ENCODE measurements around the gene DYNC2H1.
"Not testable (repeated sequence)": the region's sequence is repeated elsewhere in the genome, so short reads cannot be mapped to it uniquely, and the experiment has no call there.

DYNC2H1 gene

DNA sequence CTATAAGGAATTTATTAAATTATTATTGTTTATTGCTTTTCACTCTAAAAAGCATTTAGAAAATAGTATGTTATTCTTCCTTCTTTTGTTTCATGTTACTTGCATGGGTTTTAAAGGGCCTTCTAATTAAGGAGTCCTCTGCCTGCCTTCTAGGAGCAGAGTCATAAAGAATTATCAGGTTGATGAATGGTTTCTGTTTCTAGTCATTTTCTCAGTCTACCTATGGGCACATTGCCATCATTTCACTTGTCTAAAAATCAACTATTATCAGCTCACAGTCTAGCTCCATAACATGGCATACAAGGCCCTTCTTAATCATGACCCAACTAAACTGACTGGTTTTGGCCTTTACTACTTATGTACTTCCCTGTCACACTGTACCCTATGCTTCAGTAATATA is 16.2 kb downstream of the DYNC2H1 start:
- DNase-seq (ENCODE audit: extremely low read depth in 1 of 2, low read depth in 1 of 2): no peak

DNA sequence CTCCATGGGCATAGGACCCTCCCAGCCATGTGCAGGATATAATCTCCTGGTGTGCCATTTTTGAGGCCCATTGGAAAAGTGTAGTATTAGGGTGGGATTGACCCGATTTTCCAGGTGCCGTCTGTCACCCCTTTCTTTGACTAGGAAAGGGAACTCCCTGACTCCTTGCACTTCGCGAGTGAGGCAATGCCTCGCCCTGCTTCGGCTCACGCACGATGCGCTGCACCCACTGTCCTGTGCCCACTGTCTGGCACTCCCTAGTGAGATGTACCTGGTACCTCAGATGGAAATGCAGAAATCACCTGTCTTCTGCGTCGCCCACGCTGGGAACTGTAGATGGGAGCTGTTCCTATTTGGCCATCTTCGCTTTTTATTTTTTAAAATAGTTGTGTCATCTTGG is 32.8 kb downstream of the DYNC2H1 start:
- DNase-seq (ENCODE audit: extremely low read depth in 1 of 2, low read depth in 1 of 2): not testable (repeated sequence)

GRCh38 chr11:103147627-103148026 is 38.4 kb downstream of the DYNC2H1 start:
- no peak for DNase-seq (ENCODE audit: extremely low read depth in 1 of 2, low read depth in 1 of 2)

DNA sequence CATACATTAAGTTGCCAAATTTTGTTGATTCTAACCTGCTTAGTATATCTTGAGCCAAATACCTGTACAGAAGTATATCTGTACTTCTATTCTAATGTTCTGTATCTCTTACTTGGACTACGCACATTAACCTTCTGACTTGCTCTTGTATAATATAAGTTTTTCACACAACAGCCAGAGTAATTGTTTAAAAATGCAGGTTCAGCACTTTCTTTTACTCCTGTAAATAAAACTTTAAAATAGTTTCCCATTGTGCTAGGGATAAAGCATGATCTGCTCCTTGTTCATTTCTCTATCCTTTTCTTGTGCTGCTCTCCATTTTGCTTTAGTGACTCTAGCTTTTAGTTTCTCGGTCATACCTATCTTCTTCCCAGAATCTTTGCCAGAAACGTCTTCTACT is 48.3 kb downstream of the DYNC2H1 start:
- DNase-seq (ENCODE audit: extremely low read depth in 1 of 2, low read depth in 1 of 2): no peak

DNA sequence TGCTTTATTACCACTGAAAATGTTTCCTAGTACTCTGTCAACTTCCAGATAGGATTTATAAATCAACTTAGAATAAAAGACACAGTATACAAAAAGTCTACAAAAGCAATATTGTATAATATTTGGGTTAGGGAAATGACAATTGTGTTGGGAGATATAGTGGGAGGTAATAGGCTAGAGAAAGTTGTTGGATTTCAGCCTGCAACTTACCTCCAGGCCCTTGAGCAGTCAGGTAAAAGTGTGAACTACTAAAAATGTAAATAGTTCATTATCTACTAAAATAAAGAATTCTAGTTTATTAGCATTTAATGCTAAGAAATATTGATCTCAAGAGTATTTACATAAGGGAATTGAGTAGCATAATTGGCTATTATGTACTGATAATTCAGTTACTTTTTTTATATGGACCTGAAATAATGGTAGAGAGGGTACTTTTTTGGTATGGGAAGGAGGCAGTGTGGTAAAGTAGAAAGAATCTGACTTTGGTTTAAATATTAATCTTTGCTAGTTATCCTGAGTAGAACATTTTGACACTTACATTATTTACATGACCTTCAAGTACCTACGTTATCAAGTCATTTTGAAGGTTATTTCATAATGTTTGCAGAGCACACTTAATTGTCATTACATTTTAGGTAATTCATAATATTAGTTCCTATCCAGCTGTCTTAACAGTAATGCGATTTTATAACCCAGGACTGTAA is 55.0 kb downstream of the DYNC2H1 start:
- DNase-seq (ENCODE audit: extremely low read depth in 1 of 2, low read depth in 1 of 2): no peak

DNA sequence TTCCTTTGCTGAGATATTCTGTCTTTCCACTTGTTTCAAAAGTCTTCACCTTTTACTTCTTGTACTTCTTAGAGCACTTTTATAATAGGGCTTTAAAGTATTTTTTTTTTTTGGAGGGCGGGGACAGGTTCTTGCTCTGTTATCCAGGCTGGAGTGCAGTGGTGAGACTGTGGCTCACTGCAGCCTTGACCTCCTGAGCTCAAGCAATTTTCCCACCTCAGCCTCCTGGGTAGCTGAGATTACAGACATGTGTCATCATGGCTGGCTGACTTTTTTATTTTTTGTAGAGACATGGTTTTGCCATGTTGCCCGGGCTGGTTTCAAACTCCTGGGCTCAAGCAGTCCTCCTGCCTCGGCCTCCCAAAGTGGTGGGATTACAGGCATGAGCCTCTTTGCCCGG is 57.9 kb downstream of the DYNC2H1 start:
- DNase-seq (ENCODE audit: extremely low read depth in 1 of 2, low read depth in 1 of 2): no peak

DNA sequence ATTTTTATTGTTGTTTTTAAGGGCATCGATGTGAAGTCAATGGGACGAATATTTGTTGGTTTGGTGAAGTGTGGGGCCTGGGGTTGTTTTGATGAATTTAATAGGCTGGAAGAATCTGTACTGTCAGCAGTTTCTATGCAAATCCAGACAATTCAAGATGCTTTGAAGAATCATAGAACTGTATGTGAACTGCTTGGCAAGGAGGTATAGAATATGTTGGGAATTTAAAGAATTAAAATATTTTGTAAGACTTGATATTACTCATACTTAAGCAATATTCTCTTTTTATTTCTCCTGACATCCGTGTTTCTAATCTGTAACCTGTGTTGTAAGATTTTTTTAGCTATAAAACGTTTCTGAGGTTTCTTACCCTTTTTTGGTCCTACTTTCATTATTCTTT is 61.6 kb downstream of the DYNC2H1 start:
- DNase-seq (ENCODE audit: extremely low read depth in 1 of 2, low read depth in 1 of 2): no peak

GRCh38 chr11:103175461-103176129 is 66.4 kb downstream of the DYNC2H1 start:
- no peak for DNase-seq (ENCODE audit: extremely low read depth in 1 of 2, low read depth in 1 of 2)

GRCh38 chr11:103183981-103184611 is 74.9 kb downstream of the DYNC2H1 start:
- no peak for DNase-seq (ENCODE audit: extremely low read depth in 1 of 2, low read depth in 1 of 2)

DNA sequence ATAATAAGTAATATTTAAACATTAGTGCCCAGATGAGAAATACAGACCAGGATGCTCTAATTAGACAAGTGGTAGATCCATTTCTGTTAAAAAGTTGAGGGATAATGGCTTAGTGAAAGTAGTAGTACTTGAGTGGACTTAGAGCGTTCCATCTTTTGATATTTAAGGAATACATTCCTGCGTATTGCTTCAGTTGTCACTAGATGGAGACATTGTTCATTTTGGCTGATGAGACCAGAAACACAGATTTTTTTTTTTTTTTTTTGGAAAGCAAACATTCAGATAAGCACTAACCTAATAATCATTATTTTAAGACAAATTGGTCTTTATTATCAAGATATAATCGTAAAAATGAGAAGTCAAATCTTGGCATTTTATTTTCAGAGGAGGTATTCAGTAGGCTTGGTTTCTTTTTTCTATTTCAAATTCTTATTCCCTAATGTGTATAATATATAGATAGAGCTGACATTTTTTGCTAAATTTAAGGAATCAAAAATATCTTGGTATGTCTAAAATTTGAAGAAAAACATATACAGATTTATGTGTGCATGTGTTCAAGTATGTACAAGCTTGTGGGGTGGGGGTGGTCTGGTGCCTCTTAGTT is 92.9 kb downstream of the DYNC2H1 start:
- no peak for DNase-seq (ENCODE audit: extremely low read depth in 1 of 2, low read depth in 1 of 2)

- no peak for DNase-seq (ENCODE audit: extremely low read depth in 1 of 2, low read depth in 1 of 2)
These were observed 101.3 kb downstream of the DYNC2H1 start for GRCh38 chr11:103210543-103210942.

DNA sequence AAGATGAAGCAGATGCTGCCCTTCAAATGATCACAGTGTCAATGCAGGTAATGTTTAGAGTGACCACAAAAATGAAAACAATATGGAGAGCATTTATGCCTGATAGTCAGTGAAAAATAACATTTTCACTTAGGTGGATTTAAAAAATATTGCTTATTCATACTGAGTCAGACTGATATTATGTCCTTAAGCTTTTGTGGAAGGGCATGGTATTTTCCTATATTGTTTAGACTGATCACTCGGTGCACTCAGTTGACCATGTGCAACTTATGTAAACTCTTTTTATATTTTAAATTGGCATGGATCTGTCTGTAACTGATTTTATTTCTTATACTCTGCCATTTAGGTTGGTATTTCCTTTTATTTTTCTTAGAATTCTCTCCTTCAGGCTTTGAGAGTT is 106.6 kb downstream of the DYNC2H1 start:
- no peak for DNase-seq (ENCODE audit: extremely low read depth in 1 of 2, low read depth in 1 of 2)

DNA sequence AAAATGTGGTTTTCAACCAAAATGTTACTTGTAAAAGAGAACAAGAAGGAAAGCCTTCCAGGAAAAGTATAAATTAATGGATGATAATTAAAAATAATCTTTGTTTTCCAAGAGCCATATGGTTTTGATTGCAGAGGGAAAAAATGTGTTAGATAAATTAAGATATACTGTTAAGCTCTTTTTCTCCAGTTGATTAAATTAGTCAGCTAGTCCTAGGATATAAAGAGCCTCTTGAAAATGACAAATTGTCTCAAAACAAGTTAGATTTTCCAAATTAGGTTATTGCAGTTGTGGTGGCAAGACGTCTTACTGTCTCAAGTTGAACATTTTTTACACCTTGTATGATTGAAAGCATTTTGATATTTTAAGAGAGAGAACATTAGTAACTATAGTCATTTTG is 110.9 kb downstream of the DYNC2H1 start:
- DNase-seq (ENCODE audit: extremely low read depth in 1 of 2, low read depth in 1 of 2): no peak

DNA sequence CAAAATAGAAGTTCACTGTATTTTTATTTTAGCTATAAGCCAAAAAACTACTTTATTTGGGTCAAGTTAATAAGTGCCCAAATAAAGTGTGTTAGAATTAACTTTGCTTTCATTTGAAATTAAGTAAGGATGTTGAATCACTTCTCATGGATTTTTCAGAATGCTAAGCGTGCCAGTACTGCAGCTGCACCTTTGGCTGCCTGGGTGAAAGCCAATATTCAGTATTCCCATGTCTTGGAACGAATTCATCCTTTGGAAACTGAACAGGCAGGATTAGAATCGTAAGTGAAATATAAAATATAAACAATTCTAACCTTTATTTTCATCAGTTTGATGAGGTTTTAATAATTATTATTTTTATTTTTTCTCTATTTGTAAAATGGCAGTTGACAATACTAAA is 113.6 kb downstream of the DYNC2H1 start:
- no peak for DNase-seq (ENCODE audit: extremely low read depth in 1 of 2, low read depth in 1 of 2)

DNA sequence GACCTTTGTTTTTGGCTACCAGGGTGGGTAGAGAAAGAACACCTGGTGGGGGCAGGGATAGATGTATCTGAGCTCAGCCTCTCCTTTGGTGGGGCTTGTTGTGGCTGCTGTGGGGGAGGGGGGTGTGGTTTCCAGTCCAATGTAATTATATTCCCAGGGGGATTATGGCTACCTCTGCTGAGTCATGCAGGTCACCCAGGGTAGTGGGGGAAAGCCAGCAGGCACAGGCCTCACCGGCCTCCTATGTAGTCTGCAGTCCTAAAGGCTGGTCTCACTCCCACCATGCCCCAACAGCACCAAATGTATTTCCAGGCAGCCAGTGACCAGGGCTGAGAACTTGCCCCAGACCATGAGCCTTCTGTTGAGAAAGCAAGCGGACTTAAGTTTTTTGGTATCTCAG is 119.6 kb downstream of the DYNC2H1 start:
- no peak for DNase-seq (ENCODE audit: extremely low read depth in 1 of 2, low read depth in 1 of 2)

DNA sequence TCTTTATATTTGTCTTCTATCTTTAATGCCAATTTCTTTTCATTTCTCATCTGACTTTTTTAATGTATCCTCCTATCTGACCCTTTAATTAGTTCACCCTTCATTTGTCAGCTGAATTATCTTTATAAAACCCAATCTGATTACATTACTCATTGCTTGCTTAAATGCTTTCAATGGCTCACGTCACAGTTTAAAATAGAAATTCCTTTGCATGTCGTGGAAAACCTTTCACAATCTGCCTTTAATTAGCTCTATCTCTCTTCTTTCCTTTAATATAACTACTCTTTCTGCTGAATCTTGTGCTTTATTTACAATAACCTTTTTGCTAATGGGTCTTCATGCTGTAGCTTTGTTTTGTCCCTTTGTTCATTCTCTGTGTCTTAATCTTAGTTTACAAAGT is 125.7 kb downstream of the DYNC2H1 start:
- no peak for DNase-seq (ENCODE audit: extremely low read depth in 1 of 2, low read depth in 1 of 2)

DNA sequence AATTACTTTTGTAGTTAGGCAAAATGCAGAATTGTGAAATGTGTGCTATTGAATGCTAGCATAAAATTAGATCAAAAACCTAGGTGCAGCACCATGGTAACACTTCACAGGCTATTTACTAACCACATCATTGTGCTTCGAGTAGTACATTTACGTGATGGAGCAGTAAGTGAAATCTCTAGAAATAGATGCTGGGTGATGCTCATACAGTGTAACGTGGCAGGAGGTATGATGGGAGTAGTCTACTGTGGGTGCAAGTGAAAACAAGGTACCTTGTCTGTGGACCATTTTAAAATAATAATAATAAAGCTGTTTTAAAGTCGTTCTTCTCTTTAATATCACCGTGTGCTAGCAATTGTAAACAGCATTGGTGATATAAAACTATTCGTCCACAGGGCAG is 132.3 kb downstream of the DYNC2H1 start:
- no peak for DNase-seq (ENCODE audit: extremely low read depth in 1 of 2, low read depth in 1 of 2)

DNA sequence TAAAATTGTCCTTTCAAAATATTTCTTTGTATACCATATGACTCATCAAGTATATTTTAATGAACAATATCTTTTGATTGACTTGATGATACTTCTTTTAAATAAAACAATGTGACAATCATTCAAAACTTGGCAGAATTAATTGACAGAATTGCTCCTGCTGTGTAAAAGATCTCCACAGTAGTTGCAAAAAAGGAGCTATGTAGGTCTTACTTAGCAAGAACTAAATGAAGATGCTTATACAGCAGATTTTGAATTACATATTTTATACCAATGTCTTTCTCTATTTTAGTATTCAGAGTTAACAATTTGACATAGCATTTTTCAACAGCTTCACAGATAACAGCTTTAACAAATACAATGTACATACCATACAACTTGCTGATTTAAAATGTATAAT is 144.9 kb downstream of the DYNC2H1 start:
- DNase-seq (ENCODE audit: extremely low read depth in 1 of 2, low read depth in 1 of 2): no peak

DNA sequence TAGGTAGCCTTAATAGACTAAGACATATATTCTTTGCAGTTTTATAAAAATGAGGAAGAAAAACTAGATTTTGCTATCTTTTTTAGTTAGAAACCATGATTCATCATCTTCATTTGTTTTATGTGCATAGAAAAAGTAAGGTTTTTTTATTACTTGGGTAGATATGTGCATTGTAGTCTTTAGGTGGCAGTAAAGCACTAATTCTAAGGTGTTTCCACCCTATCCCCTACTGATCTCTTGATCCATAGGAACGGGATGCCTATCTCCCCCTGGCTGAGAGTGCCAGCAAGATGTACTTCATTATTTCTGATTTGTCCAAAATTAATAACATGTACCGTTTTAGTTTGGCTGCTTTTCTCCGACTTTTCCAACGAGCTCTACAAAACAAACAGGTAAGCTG is 148.1 kb downstream of the DYNC2H1 start:
- no peak for DNase-seq (ENCODE audit: extremely low read depth in 1 of 2, low read depth in 1 of 2)

GRCh38 chr11:103266167-103266831 is 157.1 kb downstream of the DYNC2H1 start:
- DNase-seq (ENCODE audit: extremely low read depth in 1 of 2, low read depth in 1 of 2): no peak

GRCh38 chr11:103272876-103273275 is 163.7 kb downstream of the DYNC2H1 start:
- no peak for DNase-seq (ENCODE audit: extremely low read depth in 1 of 2, low read depth in 1 of 2)
